IMR-90 (cell line): ENCODE measurements around the gene C13orf46. TPM values are rescaled to one million over a fixed set of nuclear protein-coding genes. Genes with fewer than 3 reads are reported as not detected.

Source experiments
- ATAC-seq: fragments of 200-7000 bp; cut with Tn5 transposase; 2 replicates; pipeline ENCODE4 v1.9.1; 2020; ENCODE audit warnings: low read depth, mild to moderate bottlenecking, moderate library complexity
- BruUV-seq: library from RNA; stranded (reverse); fragments of 400-500 nt; replicated peaks from 2 replicates; lab custom pipeline; 2021; lab: Mats Ljungman, UMichigan
- CTCF ChIA-PET: fragments of 300-600 bp; formaldehyde crosslinking; extraction: SDS; loops from one replicate; lab custom pipeline; 2021; ENCODE audit warnings: antibody characterized with exemption; lab: Yijun Ruan, JAX
- POLR2A ChIA-PET: fragments of 300-600 bp; sonication (Branson Sonifier 250); formaldehyde crosslinking; loops from one replicate; lab custom pipeline; 2022; ENCODE audit warnings: antibody characterized with exemption; ENCODE audit not compliant: unreplicated experiment; lab: Charles Lee
- DNase-seq: peaks from one replicate; pipeline ENCODE4 v3.0.0; 2013
- H2AFZ ChIP-seq: replicated peaks from 2 replicates; pipeline ENCODE3; 2013; ENCODE audit warnings: low read length, mild to moderate bottlenecking; ENCODE audit not compliant: poor library complexity
- H2AK5ac ChIP-seq: 2 replicates; pipeline ENCODE4 v1.6.1; 2013; ENCODE audit warnings: low read depth, low read length, inconsistent platforms
- H2AK9ac ChIP-seq: replicated peaks from 2 replicates; pipeline ENCODE3; 2013; ENCODE audit warnings: mild to moderate bottlenecking, low read depth, low read length, moderate library complexity; ENCODE audit not compliant: poor library complexity
- H2BK120ac ChIP-seq: 2 replicates; pipeline ENCODE4 v1.6.1; 2013; ENCODE audit warnings: low read depth, low read length, inconsistent platforms
- H2BK15ac ChIP-seq: 3 replicates; pipeline ENCODE4 v1.6.1; 2013; ENCODE audit warnings: low read depth, low read length, inconsistent platforms
- H2BK20ac ChIP-seq: 2 replicates; pipeline ENCODE4 v1.6.1; 2013; ENCODE audit warnings: low read depth, mild to moderate bottlenecking, inconsistent platforms, low read length, moderate library complexity
- H2BK5ac ChIP-seq: 2 replicates; pipeline ENCODE4 v1.6.1; 2013; ENCODE audit warnings: mild to moderate bottlenecking, low read depth, low read length, inconsistent platforms; ENCODE audit not compliant: poor library complexity, severe bottlenecking
- H3K14ac ChIP-seq: replicated peaks from 2 replicates; pipeline ENCODE4 v1.6.1; 2013; ENCODE audit warnings: low read depth, low read length, inconsistent platforms
- H3K18ac ChIP-seq: 2 replicates; pipeline ENCODE4 v1.6.1; 2013; ENCODE audit warnings: low read depth, low read length, control low read depth
- H3K23ac ChIP-seq: 2 replicates; pipeline ENCODE4 v1.6.1; 2013; ENCODE audit warnings: low read depth, low read length, inconsistent platforms
- H3K27ac ChIP-seq: 2 replicates; pipeline ENCODE4 v1.5.1; 2013; ENCODE audit warnings: mild to moderate bottlenecking, control low read depth, low read length; ENCODE audit not compliant: insufficient read depth
- H3K27me3 ChIP-seq: 2 replicates; pipeline ENCODE4 v1.6.1; 2013; ENCODE audit warnings: low read length; ENCODE audit not compliant: control insufficient read depth, insufficient read depth
- H3K36me3 ChIP-seq: 2 replicates; pipeline ENCODE4 v1.6.1; 2013; ENCODE audit warnings: low read length, mixed read lengths; ENCODE audit not compliant: control insufficient read depth, insufficient read depth
- H3K4ac ChIP-seq: 2 replicates; pipeline ENCODE4 v1.6.1; 2013; ENCODE audit warnings: low read depth, low read length, inconsistent platforms
- H3K4me1 ChIP-seq: 2 replicates; pipeline ENCODE4 v1.6.1; 2013; ENCODE audit warnings: low read length, mixed read lengths; ENCODE audit not compliant: control insufficient read depth, insufficient read depth
- H3K4me2 ChIP-seq: 2 replicates; pipeline ENCODE4 v1.6.1; 2013; ENCODE audit warnings: low read depth, mild to moderate bottlenecking, control low read depth, low read length, moderate library complexity
- H3K4me3 ChIP-seq: 2 replicates; pipeline ENCODE4 v1.5.1; 2013; ENCODE audit warnings: low read depth, mild to moderate bottlenecking, control low read depth, low read length, moderate library complexity; ENCODE audit not compliant: insufficient read depth
- H3K56ac ChIP-seq: 2 replicates; pipeline ENCODE4 v1.6.1; 2013; ENCODE audit warnings: low read length, inconsistent platforms; ENCODE audit not compliant: insufficient read depth; ENCODE audit errors: extremely low read depth
- H3K79me1 ChIP-seq, 2 experiments: 2 replicates each; pipeline ENCODE4 v1.6.1; 2013; ENCODE audit warnings: low read length in 2 of 2, inconsistent platforms in 1 of 2, low read depth in 1 of 2
- H3K9ac ChIP-seq: 2 replicates; pipeline ENCODE4 v1.6.1; 2013; ENCODE audit warnings: low read depth, low read length, control low read depth
- H3K9me1 ChIP-seq: 2 replicates; pipeline ENCODE4 v1.6.1; 2013; ENCODE audit warnings: low read length, inconsistent platforms; ENCODE audit not compliant: insufficient read depth
- H3K9me3 ChIP-seq: 2 replicates; pipeline ENCODE4 v1.6.1; 2013; ENCODE audit warnings: low read length; ENCODE audit not compliant: control insufficient read depth, insufficient read depth
- H4K20me1 ChIP-seq: 2 replicates; pipeline ENCODE4 v1.6.1; 2013; ENCODE audit warnings: low read length, inconsistent platforms; ENCODE audit not compliant: insufficient read depth
- H4K5ac ChIP-seq: 2 replicates; pipeline ENCODE4 v1.6.1; 2013; ENCODE audit warnings: mild to moderate bottlenecking, low read depth, low read length, control low read depth
- H4K8ac ChIP-seq, 2 experiments: 2 replicates each; pipeline ENCODE4 v1.6.1; 2013; ENCODE audit warnings: low read depth in 2 of 2, low read length in 2 of 2, control low read depth in 1 of 2, inconsistent platforms in 1 of 2
- H4K91ac ChIP-seq: 2 replicates; pipeline ENCODE4 v1.6.1; 2013; ENCODE audit warnings: low read depth, low read length, inconsistent platforms; ENCODE audit not compliant: insufficient read depth
- BHLHE40 ChIP-seq: fragments of 150-350 bp; IDR thresholded peaks from 2 replicates; pipeline ENCODE4 v1.6.1; 2016; ENCODE audit warnings: mild to moderate bottlenecking, low read depth, low read length
- CEBPB ChIP-seq: IDR thresholded peaks from 2 replicates; pipeline ENCODE4 v1.6.1; 2012; ENCODE audit warnings: low read depth, low read length, improper control_type of control experiment
- CHD1 ChIP-seq: IDR thresholded peaks from 2 replicates; pipeline ENCODE4 v1.6.1; 2012; ENCODE audit warnings: low read depth, low read length, improper control_type of control experiment
- CTCF ChIP-seq: conservative IDR thresholded peaks from 2 replicates; pipeline ENCODE4 v1.5.1; 2012; ENCODE audit warnings: mild to moderate bottlenecking, low read depth, low read length, improper control_type of control experiment
- ELK1 ChIP-seq: fragments of 150-350 bp; IDR thresholded peaks from 2 replicates; pipeline ENCODE4 v1.6.1; 2016; ENCODE audit warnings: low read depth, mild to moderate bottlenecking, low read length, moderate library complexity, borderline replicate concordance
- FOS ChIP-seq: fragments of 150-350 bp; IDR thresholded peaks from 2 replicates; pipeline ENCODE4 v1.6.1; 2016; ENCODE audit warnings: low read depth, low read length
- MAFK ChIP-seq: IDR thresholded peaks from 2 replicates; pipeline ENCODE4 v1.6.1; 2012; ENCODE audit warnings: low read depth, low read length, improper control_type of control experiment
- MAZ ChIP-seq: IDR thresholded peaks from 2 replicates; pipeline ENCODE4 v1.6.1; 2012; ENCODE audit warnings: low read depth, mild to moderate bottlenecking, low read length, improper control_type of control experiment, moderate library complexity, borderline replicate concordance
- MXI1 ChIP-seq: IDR thresholded peaks from 2 replicates; pipeline ENCODE4 v1.6.1; 2012; ENCODE audit warnings: low read depth, mild to moderate bottlenecking, low read length, moderate library complexity, borderline replicate concordance
- NFE2L2 ChIP-seq: fragments of 150-350 bp; IDR thresholded peaks from 2 replicates; pipeline ENCODE4 v1.6.1; 2016; ENCODE audit warnings: low read depth, mild to moderate bottlenecking, low read length
- POLR2A ChIP-seq: IDR thresholded peaks from 2 replicates; pipeline ENCODE4 v1.6.1; 2012; ENCODE audit warnings: mild to moderate bottlenecking, low read depth, low read length
- RAD21 ChIP-seq: IDR thresholded peaks from 2 replicates; pipeline ENCODE4 v1.6.1; 2012; ENCODE audit warnings: low read length, improper control_type of control experiment
- RCOR1 ChIP-seq: IDR thresholded peaks from 2 replicates; pipeline ENCODE4 v1.6.1; 2012; ENCODE audit warnings: mild to moderate bottlenecking, low read length, improper control_type of control experiment; ENCODE audit not compliant: insufficient replicate concordance
- RFX5 ChIP-seq: IDR thresholded peaks from 2 replicates; pipeline ENCODE4 v1.8.0; 2012; ENCODE audit warnings: low read depth, mild to moderate bottlenecking, low read length, moderate library complexity
- SMC3 ChIP-seq: fragments of 150-350 bp; IDR thresholded peaks from 2 replicates; pipeline ENCODE4 v1.6.1; 2016; ENCODE audit warnings: low read depth, mild to moderate bottlenecking, antibody characterized with exemption, low read length, moderate library complexity
- USF2 ChIP-seq: fragments of 150-350 bp; IDR thresholded peaks from 2 replicates; pipeline ENCODE4 v1.6.1; 2017; ENCODE audit warnings: mild to moderate bottlenecking, antibody characterized with exemption, low read length, low read depth
- WGBS, 2 experiments: methylation state at CpG; one replicate each; pipeline versions ENCODE4 v1.1.5 to v1.1.7; 2013; ENCODE audit warnings: missing lambda C conversion rate in 2 of 2; ENCODE audit not compliant: insufficient read length in 1 of 2; ENCODE audit errors: extremely low coverage in 2 of 2; 5-methylcytosine and 5-hydroxymethylcytosine counted together
- dilution Hi-C: fragments of 300-500 bp; cut with HindIII; formaldehyde crosslinking; loops from one replicate; pipeline ENCODE4 v1.14.3; 2018; ENCODE audit warnings: low sequenced_read_pairs; ENCODE audit not compliant: unreplicated experiment
- in situ Hi-C: fragments of 300-500 bp; cut with MboI; formaldehyde crosslinking; loops from 3 replicates; pipeline ENCODE4 v1.14.3; 2019; ENCODE audit warnings: low sequenced_read_pairs, inconsistent platforms, mixed read lengths
- intact Hi-C: fragments of 100-400 bp; cut with micrococcal nuclease; formaldehyde crosslinking; loops from 2 replicates; pipeline ENCODE4 v1.10.0; 2022
- polyA plus RNA-seq, 3 experiments: library from polyadenylated mRNA; depleted of rRNA; stranded (reverse); fragments of >200 nt; gene quantifications; 2 replicates each; pipeline ENCODE4 v1.2.3, GENCODE V29; 2012; ENCODE audit warnings: low replicate concordance in 1 of 3
- total RNA-seq: library from RNA; depleted of rRNA; stranded (reverse); fragments of >200 nt; gene quantifications from 2 replicates; pipeline ENCODE4 v1.2.3, GENCODE V29; 2012

The C13orf46 gene
- total and polyA plus RNA-seq, 2 of the 4 experiments (the other 2 are of a cell fraction), result under 0.01 to 2.1 TPM

- Histone ChIP-seq H4K91ac (no peak overlapping the region), H3K9me3 (peaks cover 20% of the 10 kb centered on the region), H3K56ac (no peak overlapping the region), H4K20me1 (peaks cover 8% of the 10 kb centered on the region; the same call in 1 of the 2 replicates), H3K79me1 (peaks cover 0 to 15% of the 10 kb centered on the region in 2 experiments; a peak in 2 of 4 replicates), H4K8ac (no peak overlapping the region), H3K9ac (no peak overlapping the region), H3K36me3 (peaks cover 33% of the 10 kb centered on the region), H3K23ac (no peak overlapping the region), H3K27ac (no peak overlapping the region), H2BK5ac (no peak overlapping the region), H2AFZ (no peak overlapping the region), H3K9me1 (no peaks in the 10 kb centered on the region), H3K4me2 (no peak overlapping the region), H2AK5ac (no peak overlapping the region), H3K18ac (no peak overlapping the region), H2BK15ac (no peak overlapping the region), H2AK9ac (no peak overlapping the region), H3K4ac (no peak overlapping the region), H3K14ac (no peak overlapping the region), H2BK120ac (no peak overlapping the region), H3K4me3 (no peak overlapping the region), H2BK20ac (no peak overlapping the region), H3K4me1 (peaks cover 2% of the 10 kb centered on the region; the same call in 1 of the 2 replicates), H3K27me3 (no peaks in the 10 kb centered on the region), H4K5ac (no peak overlapping the region)
- in situ Hi-C loops (no loop called here), dilution Hi-C loops (no loop called here), intact Hi-C loops (no loop called here)
- TF ChIP-seq RFX5 (no peak), CHD1 (no peak), CTCF (no peak), RCOR1 (no peak), MXI1 (no peak), ELK1 (no peak), FOS (no peak), POLR2A (no peak), USF2 (no peak), SMC3 (no peak), CEBPB (no peak), NFE2L2 (no peak), MAFK (no peak), BHLHE40 (no peak), RAD21 (no peak), MAZ (no peak)
- CTCF ChIA-PET, result no interaction called here
- WGBS, 2 experiments, result 94% methylated on average over 3 of the region's 14 CpGs; no CpG with 5 or more reads in 1 of the 2 experiments
- no peak for ATAC-seq
- POLR2A ChIA-PET, result no interaction called here
- no peak for DNase-seq
- BruUV-seq, result no TSS peak
Measured at GRCh38 chr13:113956571-113956970, 17.3 kb downstream of the C13orf46 start.
